B cell (primary cell): Measurements from ENCODE around the gene ATXN7L3B. TPM values are rescaled to one million over a fixed set of nuclear protein-coding genes. Genes with fewer than 3 reads are reported as not detected.

Experiments used
- ATAC-seq: fragments of 200-7000 bp; cut with Tn5 transposase; one replicate; pipeline ENCODE4 v1.10.0; 2021; ENCODE audit warnings: low read depth, mild to moderate bottlenecking, moderate number of reproducible peaks, moderate library complexity
- CTCF ChIA-PET: fragments of 350-600 bp; sonication (Branson Sonifier 250); formaldehyde crosslinking; loops from one replicate; lab custom pipeline; 2021; ENCODE audit warnings: antibody characterized with exemption, inconsistent platforms; lab: Charles Lee
- POLR2A ChIA-PET: fragments of 350-600 bp; sonication (Branson Sonifier 250); formaldehyde crosslinking; loops from one replicate; lab custom pipeline; 2021; ENCODE audit warnings: antibody characterized with exemption; lab: Charles Lee
- DNase-seq: peaks from one replicate; pipeline ENCODE4 v3.0.0; 2013
- H2AFZ ChIP-seq: 2 replicates; pipeline ENCODE4 v1.6.1; 2012; ENCODE audit warnings: mild to moderate bottlenecking, low read depth, low read length; ENCODE audit not compliant: insufficient read depth, poor library complexity, severe bottlenecking
- H3K27ac ChIP-seq, 2 donors: 1 replicate in 1 of 2; 2 replicates in 1 of 2; pipeline ENCODE4 v1.5.1; 2012 to 2013; ENCODE audit warnings: low read length in 2 of 2, mild to moderate bottlenecking in 2 of 2, moderate library complexity in 1 of 2
- H3K27me3 ChIP-seq, 4 experiments: fragments of 200-600 bp in 1 of 4; sonication (generic) in 1 of 4; replicated peaks in 1 of 4; 1 replicate in 2 of 4; 2 replicates in 2 of 4; pipeline versions ENCODE4 v1.6.1 to v1.7.0; 2013 to 2016; ENCODE audit warnings: low read length in 3 of 4, mild to moderate bottlenecking in 2 of 4, mixed read lengths in 1 of 4, moderate library complexity in 1 of 4; ENCODE audit not compliant: insufficient read depth in 4 of 4, control insufficient read depth in 3 of 4; ENCODE audit errors: control extremely low read depth in 1 of 4
- H3K36me3 ChIP-seq, 2 experiments: replicated peaks in 1 of 2; 1 replicate in 1 of 2; 2 replicates in 1 of 2; pipeline versions ENCODE4 v1.6.1 to v1.7.1; 2013; ENCODE audit warnings: low read length in 1 of 2; ENCODE audit not compliant: insufficient read depth in 2 of 2, control insufficient read depth in 1 of 2; ENCODE audit errors: control extremely low read depth in 1 of 2, extremely low read depth in 1 of 2
- H3K4me1 ChIP-seq, 2 donors: fragments of 200-600 bp in 1 of 2; sonication (generic) in 1 of 2; 1 replicate in 1 of 2; 2 replicates in 1 of 2; pipeline versions ENCODE4 v1.5.1 to v1.6.1; 2013 to 2017; ENCODE audit warnings: low read length in 2 of 2; ENCODE audit not compliant: control insufficient read depth in 2 of 2, insufficient read depth in 2 of 2
- H3K4me2 ChIP-seq: replicated peaks from 2 replicates; pipeline ENCODE3; 2012; ENCODE audit warnings: mild to moderate bottlenecking, low read depth, low read length; ENCODE audit not compliant: poor library complexity, severe bottlenecking
- H3K4me3 ChIP-seq, 5 experiments: fragments of 200-600 bp in 1 of 5; sonication (generic) in 1 of 5; 1 replicate in 3 of 5; 2 replicates in 2 of 5; pipeline versions ENCODE4 v1.5.1 to v1.7.0; 2011 to 2016; ENCODE audit warnings: low read length in 4 of 5, mild to moderate bottlenecking in 4 of 5, low read depth in 2 of 5, control low read depth in 1 of 5, moderate library complexity in 1 of 5; ENCODE audit not compliant: insufficient read depth in 1 of 5; ENCODE audit errors: control extremely low read depth in 1 of 5, extremely low read depth in 1 of 5
- H3K79me2 ChIP-seq: fragments of 200-600 bp; sonication (generic); one replicate; pipeline ENCODE4 v1.6.0; 2016; ENCODE audit warnings: low read length; ENCODE audit not compliant: control insufficient read depth, insufficient read depth
- H3K9ac ChIP-seq: fragments of 200-600 bp; sonication (generic); 2 replicates; pipeline ENCODE4 v1.6.1; 2017; ENCODE audit warnings: mild to moderate bottlenecking, low read length, moderate library complexity
- H3K9me3 ChIP-seq, 3 donors: one replicate each; pipeline versions ENCODE4 v1.6.1 to v1.7.1; 2013; ENCODE audit warnings: low read length in 2 of 3; ENCODE audit not compliant: control insufficient read depth in 2 of 3, insufficient read depth in 1 of 3; ENCODE audit errors: control extremely low read depth in 1 of 3
- H4K20me1 ChIP-seq: 2 replicates; pipeline ENCODE4 v1.6.0; 2012; ENCODE audit warnings: mild to moderate bottlenecking, low read length; ENCODE audit not compliant: insufficient read depth, control insufficient read depth, poor library complexity, severe bottlenecking
- H3K27ac Mint-ChIP-seq: one replicate; pipeline ENCODE4 v1.8.0; 2021; ENCODE audit warnings: mixed read lengths
- H3K27me3 Mint-ChIP-seq: one replicate; pipeline ENCODE4 v1.8.0; 2021; ENCODE audit warnings: mixed read lengths
- H3K4me1 Mint-ChIP-seq: one replicate; pipeline ENCODE4 v1.8.0; 2021; ENCODE audit warnings: mixed read lengths
- H3K4me3 Mint-ChIP-seq: one replicate; pipeline ENCODE4 v1.8.0; 2021; ENCODE audit warnings: mixed read lengths
- H3K9me3 Mint-ChIP-seq: one replicate; pipeline ENCODE4 v1.8.0; 2022; ENCODE audit warnings: mixed read lengths; ENCODE audit not compliant: insufficient read depth
- EZH2 ChIP-seq: IDR thresholded peaks from 2 replicates; pipeline ENCODE4 v1.6.1; 2012; ENCODE audit warnings: borderline replicate concordance, low read depth, mild to moderate bottlenecking, moderate library complexity, low read length; ENCODE audit not compliant: insufficient read depth, poor library complexity, severe bottlenecking
- WGBS: methylation state at CpG from one replicate; pipeline ENCODE4 v1.1.5; 2013; ENCODE audit warnings: missing lambda C conversion rate; ENCODE audit not compliant: insufficient coverage; 5-methylcytosine and 5-hydroxymethylcytosine counted together
- intact Hi-C: fragments of 100-400 bp; cut with micrococcal nuclease; formaldehyde crosslinking; loops from one replicate; pipeline ENCODE4 v1.10.0; 2022
- polyA plus RNA-seq: library from polyadenylated mRNA; depleted of rRNA; stranded (reverse); fragments of >200 nt; gene quantifications from 2 replicates; pipeline ENCODE4 v1.2.3, GENCODE V29; 2012
- total RNA-seq, 2 donors: library from RNA; stranded (reverse); fragments of 120-200 nt in 1 of 2; gene quantifications; 1 replicate in 1 of 2; 2 replicates in 1 of 2; pipeline versions ENCODE4 v1.2.3 to v1.2.4, GENCODE V29; 2013 to 2022
- TF ChIP-seq, protein P1 (sequence below): fragments of 200-600 bp; IDR thresholded peaks from one replicate; pipeline ENCODE4 v1.8.0; 2022; ENCODE audit warnings: antibody characterized with exemption, mild to moderate bottlenecking

ATXN7L3B gene
- total and polyA plus RNA-seq, 2 donors (not counting 1 experiment from before 2014, with no cell fraction given): 15.0 to 38.6 TPM

DNA sequence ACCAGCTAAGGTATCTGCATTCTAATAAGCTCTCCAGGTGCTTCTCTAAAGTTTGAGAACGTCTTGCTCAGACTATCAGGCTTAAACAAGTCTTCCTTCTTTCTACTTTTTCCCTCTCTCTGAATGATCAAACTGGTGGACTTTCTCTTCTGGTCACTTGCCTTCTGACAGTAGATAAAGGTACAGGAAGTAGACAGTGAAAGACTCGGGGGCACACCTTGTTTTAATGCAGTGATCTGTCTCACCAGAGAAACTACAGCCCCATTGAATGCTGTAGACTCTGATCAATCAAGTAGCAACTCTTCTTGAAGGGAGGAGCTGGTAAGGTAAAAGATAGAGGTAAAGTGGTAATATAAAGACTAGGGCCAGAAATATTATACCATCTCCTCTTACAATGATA, 48.1 kb upstream of the ATXN7L3B start:
- Histone ChIP-seq H3K4me2 (peak overlapping the region; percentile 14), H3K9ac (no peak overlapping the region), H3K79me2 (no peaks in the 10 kb centered on the region), H3K9me3 (no peaks in the 10 kb centered on the region), H2AFZ (peak overlapping the region; percentile 62), H3K27ac (peak overlapping the region in 1 of 2 donors; percentile 54), H3K4me1 (peaks cover 0 to 6% of the 10 kb centered on the region in 2 donors), H3K4me3 (no peak overlapping the region), H4K20me1 (no peaks in the 10 kb centered on the region), H3K27me3 (no peaks in the 10 kb centered on the region), H3K36me3 (no peaks in the 10 kb centered on the region)
- no peak overlapping the region for H3K27ac Mint-ChIP-seq
- H3K9me3 Mint-ChIP-seq: no peaks in the 10 kb centered on the region
- TF ChIP-seq, protein P1, sequence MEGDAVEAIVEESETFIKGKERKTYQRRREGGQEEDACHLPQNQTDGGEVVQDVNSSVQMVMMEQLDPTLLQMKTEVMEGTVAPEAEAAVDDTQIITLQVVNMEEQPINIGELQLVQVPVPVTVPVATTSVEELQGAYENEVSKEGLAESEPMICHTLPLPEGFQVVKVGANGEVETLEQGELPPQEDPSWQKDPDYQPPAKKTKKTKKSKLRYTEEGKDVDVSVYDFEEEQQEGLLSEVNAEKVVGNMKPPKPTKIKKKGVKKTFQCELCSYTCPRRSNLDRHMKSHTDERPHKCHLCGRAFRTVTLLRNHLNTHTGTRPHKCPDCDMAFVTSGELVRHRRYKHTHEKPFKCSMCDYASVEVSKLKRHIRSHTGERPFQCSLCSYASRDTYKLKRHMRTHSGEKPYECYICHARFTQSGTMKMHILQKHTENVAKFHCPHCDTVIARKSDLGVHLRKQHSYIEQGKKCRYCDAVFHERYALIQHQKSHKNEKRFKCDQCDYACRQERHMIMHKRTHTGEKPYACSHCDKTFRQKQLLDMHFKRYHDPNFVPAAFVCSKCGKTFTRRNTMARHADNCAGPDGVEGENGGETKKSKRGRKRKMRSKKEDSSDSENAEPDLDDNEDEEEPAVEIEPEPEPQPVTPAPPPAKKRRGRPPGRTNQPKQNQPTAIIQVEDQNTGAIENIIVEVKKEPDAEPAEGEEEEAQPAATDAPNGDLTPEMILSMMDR: no peak
- no peak for TF ChIP-seq EZH2
- CTCF ChIA-PET: no interaction called here
- POLR2A ChIA-PET: no interaction called here
- peaks cover 2% of the 10 kb centered on the region for H3K27me3 Mint-ChIP-seq
- intact Hi-C loops: no loop called here
- ATAC-seq (no peak), DNase-seq (peak; percentile 8)
- no peak overlapping the region for H3K4me3 Mint-ChIP-seq
- WGBS: no CpG with 5 or more reads among the region's 2 CpGs
- H3K4me1 Mint-ChIP-seq: peaks cover 22% of the 10 kb centered on the region

DNA sequence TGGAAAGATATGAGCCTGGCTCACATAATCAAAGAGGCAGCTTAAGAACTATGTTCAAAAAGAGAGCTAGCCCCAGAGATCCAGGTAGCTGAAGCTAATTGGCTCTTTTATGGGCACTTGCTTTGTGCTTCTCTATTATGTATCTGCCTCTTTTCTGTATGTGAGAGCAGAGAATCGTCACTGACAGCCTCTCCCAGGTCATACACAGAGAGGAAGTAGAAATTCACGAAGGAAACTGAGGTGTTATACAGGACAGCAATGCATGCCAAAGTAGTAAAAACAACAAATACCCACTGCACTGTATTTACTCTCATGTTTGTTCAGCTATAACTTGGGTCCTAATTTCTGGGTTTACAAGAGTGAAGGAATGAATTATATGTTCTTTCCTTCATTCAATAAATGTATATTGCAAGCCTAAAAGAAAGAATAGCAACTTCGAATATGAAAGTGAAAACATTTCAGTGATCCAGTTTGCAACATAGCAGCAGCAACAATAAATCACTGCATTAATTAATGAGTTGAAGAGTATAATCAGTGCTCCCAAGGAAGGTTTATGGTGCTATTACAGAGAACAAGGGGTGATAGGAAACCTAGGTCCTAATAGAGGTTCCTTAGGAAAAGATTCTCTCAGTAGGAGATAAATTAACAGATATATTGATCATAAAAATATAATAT, 47.1 kb upstream of the ATXN7L3B start:
- POLR2A ChIA-PET: no interaction called here

More for the DNA sequence above, 47.1 kb upstream of the ATXN7L3B start:
- H3K79me2 ChIP-seq: no peaks in the 10 kb centered on the region
- Mint-ChIP-seq H3K4me1 (peaks cover 22% of the 10 kb centered on the region), H3K27me3 (peaks cover 2% of the 10 kb centered on the region), H3K9me3 (no peaks in the 10 kb centered on the region), H3K4me3 (peak overlapping the region; percentile 70), H3K27ac (no peak overlapping the region)
- no CpG with 5 or more reads among the region's 3 CpGs for WGBS
- no peaks in the 10 kb centered on the region for H3K27me3 ChIP-seq
- CTCF ChIA-PET: no interaction called here
- peaks cover 0 to 6% of the 10 kb centered on the region in 2 donors for H3K4me1 ChIP-seq
- peak overlapping the region; percentile 75 for H3K9ac ChIP-seq
- H2AFZ ChIP-seq: peak overlapping the region; percentile 72
- ATAC-seq (no peak), DNase-seq (peak; percentile 26)
- peak overlapping the region in 1 of 2 donors; percentile 53 for H3K27ac ChIP-seq
- H3K4me3 ChIP-seq: peak overlapping the region in 4 of 5 experiments; percentile 1 to 67 (median 40)
- no peaks in the 10 kb centered on the region for H3K9me3 ChIP-seq
- no peaks in the 10 kb centered on the region for H4K20me1 ChIP-seq
- intact Hi-C loops: no loop called here
- TF ChIP-seq EZH2: no peak
- TF ChIP-seq, protein P1: no peak
- peak overlapping the region; percentile 73 for H3K4me2 ChIP-seq
- H3K36me3 ChIP-seq: no peaks in the 10 kb centered on the region
